KMS-11 (cell line): ENCODE results near the gene ADGRB3.

Experiments used
- H2AFZ ChIP-seq: fragments of 200-600 bp; sonication (generic); 2 replicates; pipeline ENCODE4 v1.6.1; 2016; ENCODE audit warnings: antibody characterized with exemption, mixed run types, low read depth
- H3K27ac ChIP-seq: fragments of 200-600 bp; sonication (generic); 2 replicates; pipeline ENCODE4 v1.6.1; 2016; ENCODE audit warnings: mild to moderate bottlenecking, mixed run types
- H3K27me3 ChIP-seq: fragments of 200-600 bp; sonication (generic); 2 replicates; pipeline ENCODE4 v1.6.1; 2017; ENCODE audit warnings: mild to moderate bottlenecking, low read depth, mixed run types, moderate library complexity; ENCODE audit not compliant: insufficient read depth
- H3K36me3 ChIP-seq: fragments of 200-600 bp; sonication (generic); 2 replicates; pipeline ENCODE4 v1.6.1; 2017; ENCODE audit warnings: mild to moderate bottlenecking, mixed run types; ENCODE audit not compliant: insufficient read depth
- H3K4me1 ChIP-seq: fragments of 200-600 bp; sonication (generic); 2 replicates; pipeline ENCODE4 v1.6.1; 2016; ENCODE audit warnings: mild to moderate bottlenecking, low read depth, mixed run types; ENCODE audit not compliant: poor library complexity, severe bottlenecking
- H3K4me2 ChIP-seq: fragments of 200-600 bp; sonication (generic); 2 replicates; pipeline ENCODE4 v1.7.0; 2016; ENCODE audit warnings: mild to moderate bottlenecking, mixed run types
- H3K4me3 ChIP-seq: fragments of 200-600 bp; sonication (generic); IDR thresholded peaks from 2 replicates; pipeline ENCODE4 v1.6.1; 2017; ENCODE audit warnings: low read depth, low read length, mixed read lengths; ENCODE audit not compliant: insufficient read depth
- H3K79me2 ChIP-seq: fragments of 200-600 bp; sonication (generic); 2 replicates; pipeline ENCODE4 v1.6.1; 2016; ENCODE audit warnings: low read depth, mixed run types; ENCODE audit not compliant: insufficient read depth
- H3K9ac ChIP-seq: fragments of 200-600 bp; sonication (generic); 2 replicates; pipeline ENCODE4 v1.6.1; 2016; ENCODE audit warnings: mild to moderate bottlenecking, mixed run types
- H4K20me1 ChIP-seq: fragments of 200-600 bp; sonication (generic); 2 replicates; pipeline ENCODE4 v1.6.1; 2016; ENCODE audit warnings: mild to moderate bottlenecking, mixed run types; ENCODE audit not compliant: insufficient read depth
- TF ChIP-seq, protein P1 (sequence below): fragments of 200-600 bp; sonication (generic); conservative IDR thresholded peaks from 2 replicates; pipeline ENCODE4 v1.6.1; 2017; ENCODE audit warnings: low read depth, mild to moderate bottlenecking, antibody characterized with exemption, low read length, moderate library complexity, mixed read lengths

ADGRB3 gene

GRCh38 chr6:69265706-69266105 is 630.6 kb downstream of the ADGRB3 start:
- Histone ChIP-seq H3K27me3 (no peaks in the 10 kb centered on the region), H4K20me1 (no peaks in the 10 kb centered on the region), H3K27ac (no peak overlapping the region), H3K36me3 (no peaks in the 10 kb centered on the region), H3K4me1 (no peaks in the 10 kb centered on the region), H3K9ac (no peak overlapping the region), H2AFZ (no peak overlapping the region), H3K4me3 (no peak overlapping the region), H3K4me2 (no peak overlapping the region), H3K79me2 (no peaks in the 10 kb centered on the region)
- TF ChIP-seq, protein P1, sequence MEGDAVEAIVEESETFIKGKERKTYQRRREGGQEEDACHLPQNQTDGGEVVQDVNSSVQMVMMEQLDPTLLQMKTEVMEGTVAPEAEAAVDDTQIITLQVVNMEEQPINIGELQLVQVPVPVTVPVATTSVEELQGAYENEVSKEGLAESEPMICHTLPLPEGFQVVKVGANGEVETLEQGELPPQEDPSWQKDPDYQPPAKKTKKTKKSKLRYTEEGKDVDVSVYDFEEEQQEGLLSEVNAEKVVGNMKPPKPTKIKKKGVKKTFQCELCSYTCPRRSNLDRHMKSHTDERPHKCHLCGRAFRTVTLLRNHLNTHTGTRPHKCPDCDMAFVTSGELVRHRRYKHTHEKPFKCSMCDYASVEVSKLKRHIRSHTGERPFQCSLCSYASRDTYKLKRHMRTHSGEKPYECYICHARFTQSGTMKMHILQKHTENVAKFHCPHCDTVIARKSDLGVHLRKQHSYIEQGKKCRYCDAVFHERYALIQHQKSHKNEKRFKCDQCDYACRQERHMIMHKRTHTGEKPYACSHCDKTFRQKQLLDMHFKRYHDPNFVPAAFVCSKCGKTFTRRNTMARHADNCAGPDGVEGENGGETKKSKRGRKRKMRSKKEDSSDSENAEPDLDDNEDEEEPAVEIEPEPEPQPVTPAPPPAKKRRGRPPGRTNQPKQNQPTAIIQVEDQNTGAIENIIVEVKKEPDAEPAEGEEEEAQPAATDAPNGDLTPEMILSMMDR: no peak

- Histone ChIP-seq H3K27me3 (no peaks in the 10 kb centered on the region), H3K79me2 (no peaks in the 10 kb centered on the region), H3K36me3 (no peaks in the 10 kb centered on the region), H3K27ac (no peak overlapping the region), H2AFZ (no peak overlapping the region), H3K4me1 (no peaks in the 10 kb centered on the region), H3K4me2 (no peak overlapping the region), H3K4me3 (no peak overlapping the region), H3K9ac (no peak overlapping the region), H4K20me1 (no peaks in the 10 kb centered on the region)
- TF ChIP-seq, protein P1: no peak
Measured at GRCh38 chr6:69276204-69276603, 641.1 kb downstream of the ADGRB3 start.

DNA sequence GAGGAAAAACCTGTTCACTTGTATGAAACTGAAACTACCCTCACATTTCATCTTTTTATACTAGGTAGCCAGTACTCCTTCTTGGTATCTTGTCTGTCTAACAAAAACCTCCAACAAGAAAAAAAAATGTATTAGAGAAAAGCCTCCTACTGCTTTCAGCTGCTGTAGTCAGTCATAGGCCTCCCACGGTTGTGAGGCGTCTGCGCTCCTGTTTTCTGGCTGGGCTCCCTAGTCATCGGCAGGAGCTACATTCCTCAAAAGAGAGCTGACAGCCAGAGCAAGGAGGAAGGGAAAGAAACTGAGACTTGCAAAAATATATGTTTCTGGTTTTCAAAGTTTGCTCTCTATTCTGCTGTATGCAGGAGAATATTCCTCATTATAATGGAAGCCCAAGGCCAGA is 644.7 kb downstream of the ADGRB3 start:
- no peak overlapping the region for H3K27ac ChIP-seq
- H3K4me3 ChIP-seq: no peak overlapping the region
- H3K4me1 ChIP-seq: no peaks in the 10 kb centered on the region
- H3K4me2 ChIP-seq: no peak overlapping the region
- H4K20me1 ChIP-seq: no peaks in the 10 kb centered on the region
- TF ChIP-seq, protein P1: no peak
- no peak overlapping the region for H2AFZ ChIP-seq
- no peaks in the 10 kb centered on the region for H3K27me3 ChIP-seq
- no peaks in the 10 kb centered on the region for H3K36me3 ChIP-seq
- H3K79me2 ChIP-seq: no peaks in the 10 kb centered on the region
- no peak overlapping the region for H3K9ac ChIP-seq

DNA sequence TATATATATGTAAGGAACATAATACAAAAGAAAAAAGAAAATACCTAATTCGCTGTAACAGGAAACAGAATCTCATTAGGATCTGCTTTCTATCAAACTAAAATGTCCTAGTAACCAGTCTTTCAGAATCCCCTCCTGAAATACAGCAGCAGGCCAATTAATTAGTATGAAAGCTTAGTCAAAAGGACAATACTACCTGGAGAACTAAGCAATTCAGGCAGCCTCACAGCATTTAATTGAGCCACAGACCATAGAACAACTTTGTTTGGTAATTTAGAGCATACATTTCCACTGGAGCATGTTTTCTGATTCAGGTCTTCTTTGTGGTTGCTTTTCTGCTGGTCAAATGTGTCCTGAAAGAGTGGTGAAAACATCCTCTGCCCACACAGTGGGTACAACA is 645.8 kb downstream of the ADGRB3 start:
- no peaks in the 10 kb centered on the region for H3K4me1 ChIP-seq
- no peak overlapping the region for H3K4me2 ChIP-seq
- H2AFZ ChIP-seq: no peak overlapping the region
- H3K27me3 ChIP-seq: no peaks in the 10 kb centered on the region
- no peaks in the 10 kb centered on the region for H3K79me2 ChIP-seq
- H4K20me1 ChIP-seq: no peaks in the 10 kb centered on the region
- no peaks in the 10 kb centered on the region for H3K36me3 ChIP-seq
- H3K4me3 ChIP-seq: no peak overlapping the region
- H3K27ac ChIP-seq: no peak overlapping the region
- TF ChIP-seq, protein P1: no peak
- no peak overlapping the region for H3K9ac ChIP-seq
